Caki2 (cell line): ENCODE results near the gene CSTPP1. TPM values are rescaled to one million over a fixed set of nuclear protein-coding genes. Genes with fewer than 3 reads are reported as not detected.
A peak's percentile ranks its signal among the peaks of the same experiment; 100 is the strongest.
"Not testable (repeated sequence)": the region's sequence is repeated elsewhere in the genome, so short reads cannot be mapped to it uniquely, and the experiment has no call there.

Experiments
- DNase-seq: peaks from one replicate; pipeline ENCODE4 v3.0.0-alpha.2; 2015; ENCODE audit warnings: low read depth
- in situ Hi-C: cut with HindIII; loops from 2 replicates; pipeline ENCODE4 v1.10.0; 2016; ENCODE audit warnings: low sequenced_read_pairs, low pct_unique_long_range_greater_than_20kb, mixed read lengths
- total RNA-seq: library from RNA; depleted of rRNA; stranded (reverse); fragments of >200 nt; shearing (Covaris generic); gene quantifications from 2 replicates; pipeline ENCODE4 v1.2.3, GENCODE V29; 2014; ENCODE audit warnings: low replicate concordance

The CSTPP1 gene
- total RNA-seq, 1 experiment from 2014 or later, result 33.6 TPM

GRCh38 chr11:47101406-47101805 lies 164.8 kb downstream of the CSTPP1 start:
- DNase-seq, result no peak
- in situ Hi-C loops, result no loop called here

GRCh38 chr11:47104261-47104950 lies 167.8 kb downstream of the CSTPP1 start:
- in situ Hi-C loops, result no loop called here
- DNase-seq, result peak; percentile 47

- no peak for DNase-seq
- in situ Hi-C loops, result no loop called here
These were observed 169.0 kb downstream of the CSTPP1 start for GRCh38 chr11:47105541-47105940.

GRCh38 chr11:47105974-47106373 lies 169.4 kb downstream of the CSTPP1 start:
- DNase-seq, result no peak
- in situ Hi-C loops, result no loop called here

- DNase-seq, result no peak
- in situ Hi-C loops, result no loop called here
These were observed 170.3 kb downstream of the CSTPP1 start for GRCh38 chr11:47106798-47107411.

GRCh38 chr11:47107744-47108143 lies 171.2 kb downstream of the CSTPP1 start:
- in situ Hi-C loops, result no loop called here
- DNase-seq, result no peak

- in situ Hi-C loops, result no loop called here
- DNase-seq, result no peak
These were observed 171.7 kb downstream of the CSTPP1 start for GRCh38 chr11:47108214-47108613.

GRCh38 chr11:47109051-47109726 lies 172.6 kb downstream of the CSTPP1 start:
- in situ Hi-C loops, result no loop called here
- DNase-seq, result no peak

- peak; percentile 46 for DNase-seq
- in situ Hi-C loops, result no loop called here
These were observed 173.2 kb downstream of the CSTPP1 start for GRCh38 chr11:47109727-47110246.

GRCh38 chr11:47111318-47111804 lies 174.8 kb downstream of the CSTPP1 start:
- peak; percentile 95 for DNase-seq
- in situ Hi-C loops, result no loop called here

- DNase-seq, in situ Hi-C loops: not testable (repeated sequence)
These were observed 176.4 kb downstream of the CSTPP1 start for GRCh38 chr11:47112941-47113340.

- in situ Hi-C loops, result not testable (repeated sequence)
- peak; percentile 47 for DNase-seq
These were observed 182.6 kb downstream of the CSTPP1 start for GRCh38 chr11:47118958-47119688.

GRCh38 chr11:47121056-47121455 lies 184.5 kb downstream of the CSTPP1 start:
- DNase-seq, result no peak
- in situ Hi-C loops, result no loop called here

GRCh38 chr11:47121731-47122130 lies 185.2 kb downstream of the CSTPP1 start:
- DNase-seq, result no peak
- in situ Hi-C loops, result no loop called here

- no peak for DNase-seq
- in situ Hi-C loops, result no loop called here
These were observed 186.5 kb downstream of the CSTPP1 start for GRCh38 chr11:47123094-47123493.

- in situ Hi-C loops, result no loop called here
- DNase-seq, result no peak
These were observed 188.1 kb downstream of the CSTPP1 start for GRCh38 chr11:47124675-47125074.

- no peak for DNase-seq
- in situ Hi-C loops, result no loop called here
These were observed 188.5 kb downstream of the CSTPP1 start for GRCh38 chr11:47125083-47125482.

GRCh38 chr11:47127213-47127612 lies 190.7 kb downstream of the CSTPP1 start:
- DNase-seq, result no peak
- in situ Hi-C loops, result no loop called here
